BLaER1 (cell line): ENCODE measurements around the gene JADE2.

Source experiments
- H3K27ac ChIP-seq: shearing (Covaris generic); formaldehyde crosslinking; 2 replicates; pipeline ENCODE4 v1.8.1; 2022
- H3K27me3 ChIP-seq: shearing (Covaris generic); formaldehyde crosslinking; 2 replicates; pipeline ENCODE4 v1.8.1; 2022
- H3K36me3 ChIP-seq: shearing (Covaris generic); formaldehyde crosslinking; 2 replicates; pipeline ENCODE4 v1.8.1; 2022
- H3K4me1 ChIP-seq: shearing (Covaris generic); formaldehyde crosslinking; 2 replicates; pipeline ENCODE4 v1.8.1; 2022
- H3K4me2 ChIP-seq: shearing (Covaris generic); formaldehyde crosslinking; 2 replicates; pipeline ENCODE4 v1.8.1; 2022
- H3K4me3 ChIP-seq: shearing (Covaris generic); formaldehyde crosslinking; 2 replicates; pipeline ENCODE4 v1.8.1; 2022
- H3K9ac ChIP-seq: shearing (Covaris generic); formaldehyde crosslinking; 2 replicates; pipeline ENCODE4 v1.8.1; 2022
- H3K9me3 ChIP-seq: shearing (Covaris generic); formaldehyde crosslinking; 2 replicates; pipeline ENCODE4 v1.8.1; 2022
- H4K20me1 ChIP-seq: shearing (Covaris generic); formaldehyde crosslinking; 2 replicates; pipeline ENCODE4 v1.8.1; 2022
- Cebpa-rat ChIP-seq: shearing (Covaris generic); IDR thresholded peaks from 2 replicates; pipeline ENCODE4 v1.8.1; 2022

Gene JADE2

GRCh38 chr5:134528556-134528955 is 3.1 kb downstream of the JADE2 start:
- Histone ChIP-seq H3K4me2 (peak overlapping the region; percentile 98), H3K4me1 (peaks cover 66% of the 10 kb centered on the region), H3K4me3 (no peak overlapping the region), H4K20me1 (peaks cover 59% of the 10 kb centered on the region; the same call in 1 of the 2 replicates), H3K27me3 (no peaks in the 10 kb centered on the region), H3K36me3 (no peaks in the 10 kb centered on the region), H3K9me3 (no peaks in the 10 kb centered on the region), H3K27ac (no peak overlapping the region; the same call in 1 of the 2 replicates), H3K9ac (no peak overlapping the region)
- no peak for TF ChIP-seq Cebpa-rat

GRCh38 chr5:134529460-134529859 is 4.0 kb downstream of the JADE2 start:
- no peak for TF ChIP-seq Cebpa-rat
- Histone ChIP-seq H3K9ac (no peak overlapping the region), H4K20me1 (peaks cover 68% of the 10 kb centered on the region; the same call in 1 of the 2 replicates), H3K36me3 (no peaks in the 10 kb centered on the region), H3K4me2 (peak overlapping the region; percentile 98), H3K27ac (no peak overlapping the region), H3K9me3 (no peaks in the 10 kb centered on the region), H3K4me1 (peaks cover 69% of the 10 kb centered on the region), H3K4me3 (no peak overlapping the region), H3K27me3 (no peaks in the 10 kb centered on the region)

GRCh38 chr5:134530301-134531077 is 5.0 kb downstream of the JADE2 start:
- Histone ChIP-seq H3K4me1 (peaks cover 79% of the 10 kb centered on the region), H4K20me1 (peaks cover 78% of the 10 kb centered on the region; the same call in 1 of the 2 replicates), H3K4me2 (peak overlapping the region; percentile 98), H3K9ac (no peak overlapping the region), H3K27me3 (no peaks in the 10 kb centered on the region), H3K27ac (no peak overlapping the region), H3K9me3 (no peaks in the 10 kb centered on the region), H3K36me3 (no peaks in the 10 kb centered on the region), H3K4me3 (no peak overlapping the region)
- no peak for TF ChIP-seq Cebpa-rat

GRCh38 chr5:134533115-134533815 is 7.8 kb downstream of the JADE2 start:
- Histone ChIP-seq H3K4me1 (peaks cover 98% of the 10 kb centered on the region), H3K4me3 (no peak overlapping the region), H3K4me2 (peak overlapping the region; percentile 98), H3K27ac (peak overlapping the region; percentile 68), H3K27me3 (no peaks in the 10 kb centered on the region), H4K20me1 (peaks cover 98% of the 10 kb centered on the region), H3K36me3 (peaks cover 27% of the 10 kb centered on the region), H3K9ac (peak overlapping the region; percentile 59; the same call in 1 of the 2 replicates), H3K9me3 (no peaks in the 10 kb centered on the region)
- TF ChIP-seq Cebpa-rat: no peak

GRCh38 chr5:134534058-134534725 is 8.7 kb downstream of the JADE2 start:
- Histone ChIP-seq H3K4me1 (peaks cover 89% of the 10 kb centered on the region), H3K9ac (no peak overlapping the region; the same call in 1 of the 2 replicates), H3K36me3 (peaks cover 33% of the 10 kb centered on the region), H3K27me3 (no peaks in the 10 kb centered on the region), H3K4me2 (peak overlapping the region; percentile 98), H3K9me3 (no peaks in the 10 kb centered on the region), H3K4me3 (no peak overlapping the region), H4K20me1 (peaks cover 88% of the 10 kb centered on the region), H3K27ac (peak overlapping the region; percentile 27; the same call in 1 of the 2 replicates)
- no peak for TF ChIP-seq Cebpa-rat

- Histone ChIP-seq H3K4me1 (peaks cover 87% of the 10 kb centered on the region), H3K27me3 (no peaks in the 10 kb centered on the region), H3K36me3 (peaks cover 38% of the 10 kb centered on the region), H3K4me2 (peak overlapping the region; percentile 98), H3K9me3 (no peaks in the 10 kb centered on the region), H3K4me3 (no peak overlapping the region), H4K20me1 (peaks cover 86% of the 10 kb centered on the region), H3K27ac (peak overlapping the region; percentile 27; the same call in 1 of the 2 replicates), H3K9ac (no peak overlapping the region)
- TF ChIP-seq Cebpa-rat: no peak
Measured at GRCh38 chr5:134534726-134535110, 9.2 kb downstream of the JADE2 start.

- Histone ChIP-seq H3K9ac (0 out of 2 replicates have a peak overlapping the region, but pooled peaks have one; percentile 34), H3K4me2 (peak overlapping the region; percentile 76), H3K4me1 (peaks cover 87% of the 10 kb centered on the region), H3K36me3 (peaks cover 48% of the 10 kb centered on the region), H3K27ac (peak overlapping the region; percentile 46; the same call in 1 of the 2 replicates), H3K27me3 (no peaks in the 10 kb centered on the region), H4K20me1 (peaks cover 78% of the 10 kb centered on the region), H3K9me3 (no peaks in the 10 kb centered on the region), H3K4me3 (no peak overlapping the region)
- no peak for TF ChIP-seq Cebpa-rat
Measured at GRCh38 chr5:134536876-134537275, 11.4 kb downstream of the JADE2 start.

GRCh38 chr5:134537297-134537696 is 11.8 kb downstream of the JADE2 start:
- Histone ChIP-seq H3K27ac (no peak overlapping the region), H3K9ac (0 out of 2 replicates have a peak overlapping the region, but pooled peaks have one; percentile 34), H3K36me3 (peaks cover 48% of the 10 kb centered on the region), H3K27me3 (no peaks in the 10 kb centered on the region), H3K9me3 (no peaks in the 10 kb centered on the region), H3K4me1 (peaks cover 87% of the 10 kb centered on the region), H3K4me3 (no peak overlapping the region), H3K4me2 (peak overlapping the region; percentile 76), H4K20me1 (peaks cover 74% of the 10 kb centered on the region)
- no peak for TF ChIP-seq Cebpa-rat

- peaks cover 64% of the 10 kb centered on the region for H4K20me1 ChIP-seq
Measured at GRCh38 chr5:134538296-134538695, 12.8 kb downstream of the JADE2 start.

More at GRCh38 chr5:134538296-134538695, 12.8 kb downstream of the JADE2 start:
- TF ChIP-seq Cebpa-rat: no peak
- Histone ChIP-seq H3K9ac (no peak overlapping the region), H3K9me3 (no peaks in the 10 kb centered on the region), H3K4me3 (no peak overlapping the region), H3K4me2 (no peak overlapping the region), H3K4me1 (peaks cover 87% of the 10 kb centered on the region), H3K27me3 (no peaks in the 10 kb centered on the region), H3K36me3 (peaks cover 52% of the 10 kb centered on the region), H3K27ac (no peak overlapping the region)
